GM12891 (cell line): Measurements from ENCODE around the gene ARID1B.

Source experiments
- PAX5 ChIP-seq: IDR thresholded peaks from 2 replicates; pipeline ENCODE4 v1.6.1; 2011; ENCODE audit warnings: low read length, moderate library complexity, mild to moderate bottlenecking; ENCODE audit not compliant: insufficient read depth, severe bottlenecking
- POLR2A ChIP-seq: IDR thresholded peaks from 2 replicates; pipeline ENCODE4 v1.6.1; 2011; ENCODE audit warnings: low read depth, low read length, control low read depth
- POLR2AphosphoS5 ChIP-seq: IDR thresholded peaks from 2 replicates; pipeline ENCODE4 v1.6.1; 2011; ENCODE audit warnings: low read depth, low read length, control low read depth
- SPI1 ChIP-seq: IDR thresholded peaks from 2 replicates; pipeline ENCODE4 v1.6.1; 2011; ENCODE audit warnings: low read depth, low read length, control low read depth
- TAF1 ChIP-seq: IDR thresholded peaks from 2 replicates; pipeline ENCODE4 v1.6.1; 2011; ENCODE audit warnings: low read depth, low read length, control low read depth

DNA sequence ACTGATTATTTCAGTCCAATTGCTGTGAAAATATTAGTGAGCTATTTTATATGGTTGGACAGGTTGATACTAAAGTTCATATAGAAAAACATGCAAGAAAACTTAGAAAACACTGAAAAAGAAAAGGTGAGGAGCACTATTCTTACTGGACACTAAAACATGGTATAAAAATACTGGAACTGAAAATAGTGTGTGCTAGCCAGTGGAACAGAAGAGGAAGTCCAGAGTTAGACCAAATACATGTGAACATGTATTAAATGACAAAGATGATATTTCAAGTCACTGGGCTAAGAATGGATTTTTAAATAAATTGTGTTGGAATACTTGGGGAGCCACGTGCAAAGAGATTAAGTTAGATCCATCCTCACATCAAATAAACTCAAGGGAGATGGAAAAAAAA lies 327.6 kb downstream of the ARID1B start:
- no peak for TF ChIP-seq POLR2A
- TF ChIP-seq POLR2AphosphoS5, result no peak
- TF ChIP-seq TAF1, result no peak
- no peak for TF ChIP-seq PAX5
- peak; percentile 54 for TF ChIP-seq SPI1
